Body of pancreas (tissue), 4 donors: ENCODE results near the gene CD207. TPM values are rescaled to one million over a fixed set of nuclear protein-coding genes. Genes with fewer than 3 reads are reported as not detected.
A peak's percentile ranks its signal among the peaks of the same experiment; 100 is the strongest.
"Not testable (repeated sequence)": the region's sequence is repeated elsewhere in the genome, so short reads cannot be mapped to it uniquely, and the experiment has no call there.

ENCODE experiments used
- ATAC-seq: fragments of 150-250 bp; one replicate; pipeline ENCODE4 v1.9.1; 2016
- DNase-seq, 4 donors: peaks; one replicate each; pipeline ENCODE4 v3.0.0-alpha.2; 2019
- H3K27ac ChIP-seq, 4 donors: fragments of 200-600 bp; sonication (generic); 1 replicate in 3 of 4; 2 replicates in 1 of 4; pipeline versions ENCODE4 v1.5.1 to v1.6.1; 2016 to 2019; ENCODE audit warnings: mild to moderate bottlenecking in 1 of 4, mixed read lengths in 1 of 4, moderate library complexity in 1 of 4
- H3K27me3 ChIP-seq, 2 donors: fragments of 200-600 bp; sonication (generic); one replicate each; pipeline ENCODE4 v1.6.0; 2016; ENCODE audit warnings: mild to moderate bottlenecking in 1 of 2
- H3K36me3 ChIP-seq, 2 donors: fragments of 200-600 bp; sonication (generic); replicated peaks in 1 of 2; 2 replicates each; pipeline ENCODE4 v1.5.1; 2016; ENCODE audit warnings: low read depth in 2 of 2; ENCODE audit not compliant: insufficient read depth in 1 of 2
- H3K4me1 ChIP-seq: fragments of 200-600 bp; sonication (generic); one replicate; pipeline ENCODE4 v1.6.0; 2016
- H3K4me3 ChIP-seq, 2 donors: fragments of 200-600 bp; sonication (generic); 1 replicate in 1 of 2; 2 replicates in 1 of 2; pipeline ENCODE4 v1.5.1; 2016 to 2019
- H3K9me3 ChIP-seq, 3 donors: fragments of 200-600 bp; sonication (generic); 1 replicate in 2 of 3; 2 replicates in 1 of 3; pipeline ENCODE4 v1.5.1; 2016
- POLR2A ChIP-seq, 3 donors: fragments of 450-650 bp; IDR thresholded peaks; one replicate each; pipeline ENCODE4 v1.6.1; 2016; ENCODE audit warnings: antibody characterized with exemption in 3 of 3, mild to moderate bottlenecking in 2 of 3
- WGBS, 2 donors: methylation state at CpG; one replicate each; pipeline ENCODE4 v1.1.5; 2017; 5-methylcytosine and 5-hydroxymethylcytosine counted together
- intact Hi-C: fragments of 100-400 bp; cut with DNase I; formaldehyde crosslinking; loops from one replicate; pipeline ENCODE4 v1.15.1; 2023
- total RNA-seq, 2 donors: library from RNA; depleted of rRNA; stranded (reverse); fragments of >200 nt; gene quantifications; one replicate each; pipeline ENCODE4 v1.1.0, GENCODE V29; 2016
- TF ChIP-seq, protein P1 (sequence below), 7 experiments: fragments of 450-650 bp in 4 of 7; fragments of 200-600 bp in 3 of 7; sonication (generic) in 3 of 7; IDR thresholded peaks; one replicate each; pipeline ENCODE4 v1.5.1; 2016 to 2019; ENCODE audit warnings: antibody characterized with exemption in 7 of 7

CD207 gene
- not detected for total RNA-seq

DNA sequence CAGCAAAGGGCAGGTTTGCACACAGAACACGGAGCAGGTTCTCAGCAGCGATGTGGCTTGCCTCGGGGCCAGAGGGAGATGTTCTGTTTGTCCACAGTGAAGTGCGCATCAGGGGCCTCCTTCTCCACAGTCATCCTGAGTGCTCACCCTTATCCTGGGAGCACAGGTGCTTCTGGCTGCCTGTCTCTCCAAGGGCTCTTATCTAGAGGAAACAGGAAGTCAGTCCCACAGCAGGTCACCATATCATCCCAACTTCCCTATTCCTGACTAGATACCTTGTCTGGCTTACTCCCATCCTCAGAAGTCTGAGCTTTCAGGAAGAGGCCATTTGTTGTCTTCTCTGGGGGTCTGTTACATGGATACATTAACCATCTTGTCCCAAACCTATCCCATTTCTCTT, at the start of gene CD207:
Gene CD207 (minus strand): TSS at position 174 of the 400 bp plus-strand sequence. CDS start 40 bp downstream, at position 134.
- no peak for ATAC-seq
- no peaks in the 10 kb centered on the region for H3K9me3 ChIP-seq
- WGBS, 2 donors: 60 to 84% methylated on average over 1 to 4 of the region's 4 CpGs
- H3K27me3 ChIP-seq: no peaks in the 10 kb centered on the region
- no peaks in the 10 kb centered on the region for H3K4me1 ChIP-seq
- no peaks in the 10 kb centered on the region for H3K36me3 ChIP-seq
- no peak for DNase-seq
- TF ChIP-seq POLR2A (IDR thresholded peaks at IDR 0.05): no peak
- TF ChIP-seq, protein P1, sequence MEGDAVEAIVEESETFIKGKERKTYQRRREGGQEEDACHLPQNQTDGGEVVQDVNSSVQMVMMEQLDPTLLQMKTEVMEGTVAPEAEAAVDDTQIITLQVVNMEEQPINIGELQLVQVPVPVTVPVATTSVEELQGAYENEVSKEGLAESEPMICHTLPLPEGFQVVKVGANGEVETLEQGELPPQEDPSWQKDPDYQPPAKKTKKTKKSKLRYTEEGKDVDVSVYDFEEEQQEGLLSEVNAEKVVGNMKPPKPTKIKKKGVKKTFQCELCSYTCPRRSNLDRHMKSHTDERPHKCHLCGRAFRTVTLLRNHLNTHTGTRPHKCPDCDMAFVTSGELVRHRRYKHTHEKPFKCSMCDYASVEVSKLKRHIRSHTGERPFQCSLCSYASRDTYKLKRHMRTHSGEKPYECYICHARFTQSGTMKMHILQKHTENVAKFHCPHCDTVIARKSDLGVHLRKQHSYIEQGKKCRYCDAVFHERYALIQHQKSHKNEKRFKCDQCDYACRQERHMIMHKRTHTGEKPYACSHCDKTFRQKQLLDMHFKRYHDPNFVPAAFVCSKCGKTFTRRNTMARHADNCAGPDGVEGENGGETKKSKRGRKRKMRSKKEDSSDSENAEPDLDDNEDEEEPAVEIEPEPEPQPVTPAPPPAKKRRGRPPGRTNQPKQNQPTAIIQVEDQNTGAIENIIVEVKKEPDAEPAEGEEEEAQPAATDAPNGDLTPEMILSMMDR (IDR thresholded peaks at IDR 0.05): no peak
- H3K27ac ChIP-seq: no peak within 1 kb of the TSS
- intact Hi-C loops: no loop called here
- H3K4me3 ChIP-seq: no peak within 1 kb of the TSS

DNA sequence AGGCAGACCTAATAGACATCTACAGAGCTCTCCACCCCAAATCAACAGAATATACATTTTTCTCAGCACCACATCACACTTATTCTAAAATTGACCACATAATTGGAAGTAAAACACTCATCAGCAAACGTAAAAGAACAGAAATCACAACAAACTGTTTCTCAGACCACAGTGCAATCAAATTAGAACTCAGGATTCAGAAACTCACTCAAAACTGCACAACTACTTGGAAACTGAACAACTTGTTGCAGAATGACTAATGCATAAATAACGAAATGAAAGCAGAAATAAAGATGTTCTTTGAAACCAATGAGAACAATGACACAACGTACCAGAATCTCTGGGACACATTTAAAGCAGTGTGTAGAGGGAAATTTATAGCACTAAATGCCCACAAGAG, 42.9 kb upstream of the CD207 start:
- H3K4me3 ChIP-seq, intact Hi-C loops, H3K36me3 ChIP-seq, H3K27me3 ChIP-seq, H3K27ac ChIP-seq, H3K9me3 ChIP-seq, H3K4me1 ChIP-seq, DNase-seq, ATAC-seq: not testable (repeated sequence)
- 60 to 64% methylated on average over 3 of the region's 3 CpGs for WGBS, 2 donors

DNA sequence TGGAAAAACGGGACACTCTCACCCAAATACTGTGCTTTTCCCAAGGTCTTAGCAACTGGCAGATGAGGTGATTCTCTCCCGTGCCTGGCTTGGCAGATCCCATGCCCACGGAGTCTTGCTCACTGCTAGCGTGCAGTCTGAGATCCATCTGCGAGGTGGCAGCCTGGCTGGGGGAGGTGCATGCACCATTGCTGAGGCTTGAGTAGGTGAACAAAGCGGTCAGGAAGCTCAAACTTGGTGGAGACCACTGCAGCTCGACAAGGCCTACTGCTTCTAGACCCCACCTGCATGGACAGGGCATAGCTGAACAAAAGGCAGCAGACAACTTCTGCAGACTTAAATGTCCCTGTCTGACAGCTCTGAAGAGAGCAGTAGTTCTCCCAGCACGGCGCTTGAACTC, 40.5 kb upstream of the CD207 start:
- not testable (repeated sequence) for H3K4me3 ChIP-seq

DNA sequence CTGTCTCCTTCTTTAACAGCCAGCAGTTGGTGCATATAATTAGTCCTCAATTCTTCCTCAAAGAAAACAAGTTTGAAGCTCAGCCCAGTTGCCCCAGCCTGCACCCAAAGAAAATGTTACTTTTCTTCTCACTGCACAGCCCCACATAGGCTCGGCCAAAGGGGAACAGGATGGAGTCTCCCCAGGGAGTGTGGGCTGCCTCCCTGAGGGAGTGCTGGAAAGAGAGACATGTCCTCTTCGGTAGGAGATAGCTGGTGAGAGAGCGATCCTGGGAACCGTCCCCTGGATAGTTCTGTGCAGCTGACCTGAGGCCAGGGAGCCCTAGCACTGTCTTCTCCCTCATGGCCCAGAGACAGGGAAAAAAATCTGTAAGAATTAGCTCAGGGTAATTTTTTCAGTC, 37.9 kb upstream of the CD207 start:
- no peaks in the 10 kb centered on the region for H3K9me3 ChIP-seq
- H3K27ac ChIP-seq: no peak overlapping the region
- TF ChIP-seq, protein P1 (IDR thresholded peaks at IDR 0.05): no peak
- no peak for TF ChIP-seq POLR2A (IDR thresholded peaks at IDR 0.05)
- intact Hi-C loops: loop anchor here (5.0 kb wide), 2 partner anchors 44 to 74 kb away; no protein-coding TSS in a partner anchor
- peaks cover 10% of the 10 kb centered on the region for H3K4me1 ChIP-seq
- no peak overlapping the region for H3K4me3 ChIP-seq
- no peaks in the 10 kb centered on the region for H3K27me3 ChIP-seq
- H3K36me3 ChIP-seq: no peaks in the 10 kb centered on the region
- no peak for DNase-seq
- no peak for ATAC-seq
- WGBS, 2 donors: 48 to 67% methylated on average over 4 of the region's 4 CpGs

More for the DNA sequence above, 40.5 kb upstream of the CD207 start:
- H3K27ac ChIP-seq, intact Hi-C loops, H3K36me3 ChIP-seq, H3K27me3 ChIP-seq, ATAC-seq, H3K9me3 ChIP-seq, H3K4me1 ChIP-seq, DNase-seq: not testable (repeated sequence)
- WGBS, 2 donors: 57 to 80% methylated on average over 3 to 9 of the region's 9 CpGs

DNA sequence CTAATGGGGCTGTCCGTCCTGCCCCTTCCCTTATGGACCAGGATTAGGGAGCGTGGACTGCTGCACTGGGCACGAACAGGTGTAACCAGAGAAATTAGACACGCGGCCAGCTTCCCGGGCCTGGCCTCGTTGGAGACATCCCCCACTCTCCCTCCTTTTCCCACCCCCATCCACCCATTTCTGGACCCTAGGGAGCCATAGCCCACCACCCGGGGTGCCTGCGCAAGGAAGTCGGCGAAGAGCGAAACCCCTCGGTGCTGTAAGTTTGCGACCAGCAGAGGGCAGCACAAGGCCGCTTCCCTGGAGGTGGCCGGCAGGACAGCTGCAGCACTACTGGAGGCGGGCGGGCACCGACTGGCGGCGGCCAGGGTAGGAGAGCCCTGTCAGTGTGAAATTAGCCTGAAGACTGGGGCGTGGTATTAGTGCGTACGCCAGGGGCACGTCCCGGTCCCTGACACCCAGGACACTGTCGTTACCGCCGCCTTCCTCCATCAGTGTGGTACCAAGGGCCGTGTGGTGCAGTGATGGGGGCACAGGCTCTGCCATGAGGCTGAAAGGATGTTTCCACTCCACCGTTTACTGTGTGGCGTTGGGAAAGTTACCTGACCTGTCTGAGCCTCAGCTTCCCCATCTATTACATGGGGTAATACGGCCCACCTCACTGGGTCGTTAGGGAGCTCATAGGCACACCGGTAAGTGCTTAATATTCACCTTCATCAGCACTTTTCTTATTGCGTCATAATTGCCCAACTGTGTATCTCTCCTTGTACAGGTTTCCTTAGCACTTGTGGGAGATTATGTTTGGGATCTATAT, 36.0 kb upstream of the CD207 start:
- DNase-seq: peak; percentile 88 to 92 (median 92)
- ATAC-seq: peak; percentile 98
- WGBS, 2 donors: 8 to 13% methylated on average over 22 to 36 of the region's 36 CpGs
- Histone ChIP-seq H3K4me1 (peaks cover 10% of the 10 kb centered on the region), H3K36me3 (no peaks in the 10 kb centered on the region), H3K27me3 (no peaks in the 10 kb centered on the region), H3K4me3 (no peak overlapping the region), H3K27ac (no peak overlapping the region), H3K9me3 (no peaks in the 10 kb centered on the region)
- intact Hi-C loops: loop anchor here (5.0 kb wide), 2 partner anchors 46 to 76 kb away; no protein-coding TSS in a partner anchor
- TF ChIP-seq, protein P1 (IDR thresholded peaks at IDR 0.05): peak; percentile 83 to 99 (median 96)
- TF ChIP-seq POLR2A (IDR thresholded peaks at IDR 0.05): no peak
